ENCODE measurements around the gene RHOT1. TPM values are rescaled to one million over a fixed set of nuclear protein-coding genes. Genes with fewer than 3 reads are reported as not detected.

Gene RHOT1
- 124 TPM for total RNA-seq

GRCh38 chr17:32142038-32142856, at the start of gene RHOT1:
Gene RHOT1, plus strand, starts transcription at chr17:32142502. Its CDS starts 191 bp downstream, at chr17:32142693.

GRCh38 chr17:32265192-32265923, 123.1 kb downstream of the RHOT1 start, which contains the start of gene RHBDL3:
Gene RHBDL3, plus strand, starts transcription at chr17:32265832. Its CDS starts 358 bp downstream, at chr17:32266190.

Small RNA genes within 50 kb of the gene (small RNA-seq; reads per million reads assigned to genes)
- gene UBL5P2 (ENCODE audit: low replicate concordance), result not detected

Other genes starting within 250 kb of the RHOT1 start
- 67.0 TPM for gene UTP6, start 240.8 kb upstream of the RHOT1 start, total RNA-seq
- 32.6 TPM for gene SUZ12, start 205.5 kb upstream of the RHOT1 start, total RNA-seq
- gene LRRC37B, start 135.1 kb upstream of the RHOT1 start, total RNA-seq, result 134 TPM
- 2.5 TPM for gene RHBDL3, start 123.3 kb downstream of the RHOT1 start, total RNA-seq
- gene C17orf75, start 199.7 kb downstream of the RHOT1 start, total RNA-seq, result 36.6 TPM
- gene ZNF207, start 207.7 kb downstream of the RHOT1 start, total RNA-seq, result 245 TPM

Data from parietal lobe (tissue), 2 donors.